Stimulated activated CD8-positive, alpha-beta memory T cell treated with anti-CD3 and anti-CD28 coated beads, Interleukin-12 subunit alpha, Interleukin-12 subunit beta, amount 100 ng/mL, for 24 hours (primary cell): ENCODE data around the gene TRIM32.

Experiments
- DNase-seq: peaks from one replicate; pipeline ENCODE4 v3.0.0-alpha.2; 2020; ENCODE audit errors: extremely low read depth

TRIM32 gene

DNA sequence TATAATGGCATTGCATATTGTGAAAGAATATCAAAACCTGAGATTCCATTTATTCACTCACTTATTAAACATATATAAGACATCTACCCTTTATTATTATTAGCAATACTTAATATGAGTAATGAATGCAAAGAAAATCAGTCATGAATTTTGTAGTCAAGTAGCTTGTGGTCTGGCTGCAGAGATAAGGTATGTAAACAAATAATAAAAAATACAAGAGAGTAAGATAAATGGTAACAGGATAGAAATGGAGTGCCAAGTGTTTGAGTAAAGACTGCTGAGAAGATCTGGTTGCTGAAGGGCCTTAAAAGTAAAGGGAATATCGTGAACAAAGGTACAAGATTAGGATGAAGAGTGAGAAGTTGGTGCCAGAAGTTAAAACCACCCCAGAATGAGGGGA lies 18.4 kb downstream of the TRIM32 start:
- DNase-seq, result no peak

DNA sequence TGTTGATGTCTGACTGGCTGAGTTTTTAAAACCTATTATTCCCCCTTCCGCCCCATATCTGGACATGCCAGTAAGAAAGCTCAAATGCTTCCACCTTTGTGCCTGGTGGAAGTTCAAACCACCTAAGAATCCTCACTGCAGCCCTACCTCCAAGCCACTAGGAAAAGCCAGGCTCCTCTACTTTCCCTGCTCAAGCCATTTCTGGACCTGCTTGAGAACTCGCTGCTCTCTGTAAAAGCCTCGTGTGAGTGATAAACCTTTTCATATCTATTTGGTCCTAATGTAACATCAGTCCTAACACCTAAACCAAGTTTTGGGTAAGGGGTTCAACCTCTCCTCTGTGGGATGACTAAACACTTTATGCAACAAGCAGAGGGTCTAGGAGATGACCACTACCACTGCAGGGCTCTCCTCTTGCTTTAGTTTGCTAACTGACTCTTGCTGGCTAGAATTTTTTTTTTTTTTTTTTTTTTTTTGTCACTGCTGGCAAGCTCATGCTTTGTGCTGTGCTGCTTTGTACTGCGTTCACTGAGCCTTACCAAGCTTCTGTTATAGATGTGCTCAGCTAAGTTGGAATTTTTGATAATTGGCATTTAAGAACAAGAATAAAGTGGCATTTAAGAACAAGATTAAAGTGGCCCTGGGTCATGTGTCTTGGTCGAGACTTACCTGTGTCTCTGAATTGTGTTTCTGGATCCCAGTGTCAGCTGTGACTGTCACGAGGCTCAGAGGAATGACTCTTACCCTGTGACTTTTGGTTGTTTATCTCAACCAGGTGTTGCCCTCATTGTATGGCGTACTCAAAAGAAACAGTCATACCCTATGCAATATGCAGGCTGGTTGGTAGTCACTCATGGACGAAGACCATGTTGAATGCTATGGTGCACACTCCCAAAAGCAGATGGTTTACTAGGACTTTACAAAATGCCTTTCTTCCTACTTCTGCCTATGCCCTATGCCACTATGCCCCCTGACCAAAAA lies 19.5 kb downstream of the TRIM32 start:
- DNase-seq, result no peak

DNA sequence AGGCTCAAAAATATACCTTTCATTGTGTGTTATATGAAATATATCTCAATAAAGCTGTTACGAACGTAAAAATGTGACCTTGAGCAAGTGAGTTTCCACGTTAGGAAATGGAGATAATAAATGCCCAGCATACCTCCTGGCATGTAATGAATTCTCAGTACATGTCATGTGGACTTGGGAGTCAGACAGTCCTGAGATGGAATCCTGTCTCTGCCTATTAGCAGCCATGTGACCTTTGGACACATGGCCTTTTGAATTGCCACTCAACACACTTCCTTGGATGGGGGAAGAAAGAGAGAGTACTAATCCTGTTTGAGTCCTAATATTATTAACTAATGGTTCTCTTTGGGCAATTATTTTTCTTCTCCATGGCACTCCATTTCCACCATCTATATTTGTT lies 25.7 kb downstream of the TRIM32 start:
- DNase-seq, result no peak

DNA sequence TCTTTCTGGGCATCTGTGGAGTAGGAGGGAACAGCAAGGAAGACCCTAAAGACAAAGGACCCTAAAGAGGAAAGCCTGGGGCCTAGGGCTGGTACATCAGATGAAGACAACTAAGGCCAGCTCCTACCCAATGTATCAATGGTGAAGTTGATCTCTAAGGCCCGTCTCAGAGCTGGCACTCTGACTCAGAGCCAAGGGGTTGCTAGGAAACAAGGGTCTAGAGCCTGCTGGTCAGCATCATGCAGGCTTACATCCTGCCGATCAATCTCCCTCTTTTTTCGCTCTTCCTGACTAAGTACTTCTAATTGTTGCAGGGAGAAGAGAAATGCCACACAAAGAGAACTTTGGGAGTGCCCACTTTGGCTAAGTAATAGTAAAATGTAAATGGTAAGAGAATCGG lies 26.2 kb downstream of the TRIM32 start:
- DNase-seq, result no peak

DNA sequence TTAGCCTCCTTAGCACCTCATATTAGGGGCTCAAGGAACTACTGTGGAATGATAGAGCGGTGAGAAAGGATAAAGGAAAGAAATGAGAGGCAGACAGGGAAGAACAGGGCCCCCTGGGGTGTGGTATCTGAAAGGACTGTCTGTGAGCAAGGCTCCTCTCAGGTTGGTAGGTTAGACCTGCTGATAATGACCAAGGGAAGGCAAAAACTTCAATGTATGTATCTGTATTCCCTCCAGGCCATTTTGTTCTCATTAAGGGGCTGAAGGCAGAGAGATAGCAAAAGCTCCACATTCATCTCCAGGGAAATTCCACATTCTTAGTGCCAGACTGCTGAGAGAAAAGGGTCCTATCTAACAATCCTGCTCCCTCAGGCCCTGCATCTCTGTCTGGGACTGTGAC lies 28.6 kb downstream of the TRIM32 start:
- no peak for DNase-seq

DNA sequence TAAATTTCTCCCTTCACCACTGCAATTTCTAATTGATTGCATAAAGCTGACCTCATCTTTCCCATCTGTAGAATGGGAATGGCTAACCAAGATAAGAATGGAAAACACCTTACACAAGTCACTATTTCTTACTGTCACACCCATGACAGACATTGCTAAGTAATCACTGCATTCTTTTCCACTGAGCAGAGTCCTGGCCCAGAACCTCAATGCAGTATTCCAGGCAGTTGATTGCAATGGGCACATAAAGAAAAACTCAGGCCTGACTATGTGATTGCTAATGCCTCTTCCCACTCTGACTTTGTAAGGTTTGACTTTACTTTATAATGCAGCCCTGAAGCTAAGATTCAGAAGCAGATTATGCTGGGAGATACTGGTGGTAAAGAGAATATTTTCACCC lies 29.3 kb downstream of the TRIM32 start:
- DNase-seq, result no peak

DNA sequence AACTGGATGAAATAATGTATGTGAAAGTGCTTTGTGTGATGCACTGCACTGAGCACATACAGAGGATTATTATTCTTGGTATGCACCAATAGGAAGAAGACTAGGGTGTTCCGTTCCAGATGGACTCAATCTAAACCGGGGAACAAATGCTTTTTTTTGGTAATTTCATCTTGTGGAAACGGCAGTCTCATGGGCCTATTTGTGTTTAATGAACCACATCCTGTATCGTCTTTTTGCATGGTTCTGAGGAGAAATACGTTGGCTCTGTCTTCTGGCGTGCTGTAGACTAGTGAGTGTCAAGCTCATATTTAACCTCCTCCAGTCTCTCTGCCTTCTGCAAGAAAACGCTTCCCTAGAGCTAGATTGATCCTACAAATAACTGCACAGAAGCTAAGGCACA lies 30.0 kb downstream of the TRIM32 start:
- no peak for DNase-seq

DNA sequence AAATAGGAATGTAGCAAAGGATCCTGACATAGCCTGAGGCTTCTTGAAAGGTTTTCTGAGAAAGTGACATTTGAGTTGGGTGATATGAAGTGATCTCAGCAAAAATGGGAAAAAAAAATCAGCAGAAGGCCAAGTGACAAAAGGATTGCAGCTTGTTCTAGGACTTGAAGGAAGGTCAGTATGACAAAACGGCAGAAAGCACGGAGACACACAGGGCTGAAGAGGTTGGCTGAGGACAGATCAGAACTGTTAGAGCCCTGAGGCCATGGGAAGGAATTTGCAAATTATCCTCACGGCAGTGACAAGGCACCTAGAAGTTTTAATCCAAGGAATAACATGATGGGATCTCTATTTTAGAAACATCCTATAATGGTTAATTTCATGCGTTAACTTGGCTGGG lies 31.0 kb downstream of the TRIM32 start:
- DNase-seq, result no peak

DNA sequence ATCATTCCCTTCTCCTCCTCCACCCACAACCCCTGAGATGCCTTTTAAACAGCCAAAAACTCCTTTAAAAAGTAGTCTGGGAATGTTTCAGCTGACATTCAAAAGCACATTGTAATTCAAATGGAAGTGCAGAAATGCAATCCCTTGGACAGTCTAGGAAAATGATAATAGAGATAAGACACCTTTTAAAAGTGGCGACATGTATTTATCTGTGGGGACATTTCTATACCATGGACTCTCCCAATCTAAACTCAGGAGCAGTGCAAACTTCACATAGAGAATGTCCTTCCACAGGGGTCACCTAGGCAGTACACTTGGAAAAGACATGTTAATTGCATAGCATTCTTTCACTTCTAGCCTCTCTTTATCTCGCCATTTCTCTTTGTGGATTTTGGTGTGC lies 33.0 kb downstream of the TRIM32 start:
- DNase-seq, result no peak

DNA sequence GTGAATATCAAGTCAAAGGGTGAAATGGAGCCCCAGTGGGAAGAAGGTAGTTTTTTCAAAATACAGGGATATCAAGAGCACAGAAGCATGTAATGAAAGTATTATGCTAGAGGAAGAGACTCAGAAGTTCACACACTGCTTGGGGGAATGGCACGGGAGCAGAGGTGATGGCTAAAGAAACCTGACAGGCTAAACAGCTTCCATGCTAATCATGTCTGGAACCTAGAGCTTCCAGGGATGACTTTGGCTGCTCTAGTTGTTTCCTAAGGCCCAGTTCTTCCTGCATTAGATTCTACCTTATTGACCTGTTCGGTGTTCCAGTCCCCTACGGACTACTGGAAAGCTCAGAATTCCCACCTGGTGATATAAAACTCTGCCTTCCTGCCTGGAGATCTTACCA lies 34.3 kb downstream of the TRIM32 start:
- no peak for DNase-seq

DNA sequence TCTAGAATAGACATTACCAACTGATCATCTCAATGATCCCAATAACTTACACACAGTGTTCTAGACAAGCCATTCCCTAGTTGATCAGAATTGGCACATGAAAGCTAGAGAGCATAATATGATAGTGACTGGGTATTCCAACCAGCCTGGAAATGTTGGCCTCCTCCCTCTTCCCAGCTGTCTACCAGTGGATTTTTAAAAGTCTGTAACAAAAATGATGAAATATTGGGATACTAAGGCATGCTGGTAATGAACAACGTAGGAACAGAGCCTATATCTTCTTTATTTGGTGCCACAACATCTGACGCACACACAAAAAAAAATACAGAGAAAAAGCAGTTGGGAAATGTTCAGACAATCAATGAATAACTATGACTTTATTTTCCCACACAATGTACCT lies 34.8 kb downstream of the TRIM32 start:
- DNase-seq, result no peak

DNA sequence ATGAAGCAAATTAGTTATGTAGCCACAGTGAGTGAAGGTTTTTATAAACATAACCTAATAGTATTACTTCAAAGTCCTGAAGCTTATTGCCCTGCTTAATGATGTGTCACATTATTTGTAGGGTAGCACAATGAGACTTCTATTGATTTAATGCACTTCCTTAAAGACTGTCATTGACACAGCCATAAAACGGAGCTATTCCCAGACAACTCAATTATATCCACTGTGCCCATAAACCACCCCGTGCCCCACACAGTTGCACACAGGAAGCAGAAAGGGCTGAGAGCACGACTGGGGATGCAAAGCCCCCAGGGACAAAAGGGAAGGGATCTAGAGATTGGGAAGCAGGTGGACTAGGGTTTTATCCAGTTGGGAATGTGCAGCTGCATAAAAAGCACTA lies 37.0 kb downstream of the TRIM32 start:
- DNase-seq, result no peak

DNA sequence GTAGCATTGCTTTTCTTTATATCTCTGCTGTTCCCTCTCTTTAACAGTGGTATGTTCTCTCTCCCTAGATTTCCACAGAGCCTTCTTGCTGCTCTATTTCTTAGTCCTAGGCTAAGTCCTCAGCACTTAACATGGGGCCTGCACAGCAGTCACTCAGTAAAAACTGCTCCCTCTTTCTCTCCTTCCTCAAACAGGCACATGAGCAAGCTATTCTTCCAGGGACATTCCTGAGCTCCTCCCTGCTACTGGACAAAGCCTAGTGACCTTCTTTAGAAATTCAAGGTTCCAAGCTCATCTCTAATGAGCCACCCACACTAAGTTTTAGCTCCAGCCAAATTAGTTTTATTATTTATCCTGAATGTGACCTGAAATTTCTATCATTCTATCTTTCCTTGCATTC lies 39.5 kb downstream of the TRIM32 start:
- DNase-seq, result no peak

DNA sequence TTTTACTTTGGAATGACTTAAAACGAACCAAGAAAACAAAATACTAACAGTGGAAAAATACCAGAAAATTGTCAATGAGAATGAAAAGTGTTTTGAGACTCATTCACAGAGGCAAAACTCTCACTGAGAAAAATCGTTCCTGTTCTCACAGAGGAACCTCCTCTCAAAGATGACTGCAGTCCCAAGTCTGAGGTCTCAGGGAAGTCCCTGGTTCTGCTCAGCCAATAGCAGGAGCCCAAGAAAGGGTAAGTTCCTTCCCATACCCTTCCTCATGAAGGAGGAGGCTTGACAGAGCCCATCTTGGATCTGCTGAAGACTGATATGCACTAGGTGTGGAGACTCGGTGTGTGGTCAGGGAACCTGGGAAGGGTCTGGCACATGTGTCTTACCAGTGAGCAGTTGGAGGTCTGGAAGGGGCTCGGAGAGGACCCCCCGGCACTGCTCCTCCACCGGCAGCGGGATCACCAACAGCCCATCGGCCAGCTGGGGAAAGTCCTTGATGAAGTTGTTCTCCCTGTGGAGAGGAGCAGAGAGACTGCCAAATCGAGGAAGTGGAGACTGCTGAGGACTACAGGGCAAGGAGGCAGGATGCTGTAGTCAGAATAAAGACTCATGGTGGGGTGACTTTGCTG lies 46.0 kb downstream of the TRIM32 start:
- no peak for DNase-seq

DNA sequence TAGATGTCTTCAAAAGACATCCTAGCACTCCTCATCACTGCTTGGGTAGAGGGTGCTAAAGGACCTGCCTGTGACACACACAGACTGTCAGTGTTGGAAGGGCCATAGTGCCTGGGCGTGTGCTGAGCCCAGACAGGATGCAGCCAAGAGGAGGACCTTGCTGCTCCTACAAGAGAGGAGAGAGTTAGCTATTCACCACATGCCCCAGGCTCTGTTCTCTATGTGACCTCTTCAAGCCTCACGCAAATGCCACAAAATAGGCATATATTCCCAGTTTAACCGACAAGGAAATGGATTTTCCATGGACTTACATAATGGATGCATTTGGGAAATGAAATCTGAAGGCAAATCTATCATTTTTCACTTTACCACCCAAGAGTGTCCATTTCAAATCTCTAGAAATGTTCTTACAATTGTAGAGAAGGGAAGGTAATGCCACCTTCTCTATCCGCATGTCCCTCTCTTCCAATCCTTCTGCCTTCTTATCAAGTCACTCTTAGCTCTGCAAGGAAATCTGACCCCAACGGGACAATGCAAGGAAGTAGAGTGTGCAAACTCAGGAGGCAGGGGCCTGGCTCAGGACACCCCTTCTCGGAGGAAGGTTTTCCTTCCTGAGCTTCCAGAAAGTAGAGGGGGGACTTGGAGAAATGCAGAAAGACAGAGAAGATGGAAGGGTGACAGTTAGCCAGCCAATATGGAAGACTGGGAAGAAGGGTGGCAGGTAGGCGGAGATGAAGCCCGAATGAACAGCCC lies 49.5 kb downstream of the TRIM32 start:
- no peak for DNase-seq

DNA sequence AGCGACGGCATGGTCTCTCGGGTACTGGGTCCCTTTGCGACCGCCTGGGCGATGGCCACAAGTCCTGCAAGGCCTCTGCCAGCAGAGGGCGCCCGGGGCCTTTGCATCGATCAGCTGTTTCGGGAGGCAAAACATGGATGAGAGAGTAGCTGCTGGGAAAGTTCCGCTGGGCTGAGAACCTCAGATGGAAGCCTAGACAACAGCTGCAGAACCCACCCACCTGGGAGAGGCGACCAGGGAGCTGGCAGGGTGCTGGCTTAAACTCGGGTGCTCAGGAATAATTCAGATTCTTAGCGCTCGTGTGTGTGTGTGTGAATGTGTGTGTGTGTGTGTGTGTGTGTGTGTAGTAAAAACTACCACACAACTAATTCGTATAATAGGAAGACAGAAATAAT lies 50.0 kb downstream of the TRIM32 start:
- no peak for DNase-seq

DNA sequence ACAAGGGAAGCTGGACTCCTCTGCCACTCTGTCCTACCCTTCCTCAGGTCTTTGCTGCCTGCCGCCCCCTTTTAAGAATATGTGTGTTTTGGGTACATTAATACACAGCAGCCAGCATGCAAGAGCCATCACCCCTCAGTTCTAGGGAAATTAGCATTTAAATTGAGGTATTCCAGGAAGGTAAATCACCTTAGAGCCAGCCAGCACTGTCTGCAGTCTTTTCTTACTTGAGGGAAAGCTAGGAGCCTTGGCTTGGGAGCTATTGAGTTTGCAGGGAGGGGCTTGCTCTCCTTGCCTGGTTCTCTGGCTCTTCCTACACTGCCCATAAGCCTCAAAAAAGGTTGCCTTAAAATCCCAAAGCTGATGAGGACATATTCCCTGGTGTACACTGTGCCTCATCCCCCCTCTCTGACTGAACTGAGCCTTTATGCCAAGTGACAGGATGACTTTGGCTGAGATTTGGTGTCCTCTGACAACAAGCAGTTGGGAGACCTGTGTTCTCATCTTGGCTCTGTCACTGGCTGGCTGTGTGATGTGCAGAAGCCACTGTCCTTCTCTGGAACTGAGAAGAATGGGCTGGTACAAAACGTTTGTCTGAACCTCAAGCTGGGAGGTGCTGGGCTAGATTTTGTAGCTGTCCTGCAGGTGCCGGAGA lies 54.1 kb downstream of the TRIM32 start:
- DNase-seq, result no peak

DNA sequence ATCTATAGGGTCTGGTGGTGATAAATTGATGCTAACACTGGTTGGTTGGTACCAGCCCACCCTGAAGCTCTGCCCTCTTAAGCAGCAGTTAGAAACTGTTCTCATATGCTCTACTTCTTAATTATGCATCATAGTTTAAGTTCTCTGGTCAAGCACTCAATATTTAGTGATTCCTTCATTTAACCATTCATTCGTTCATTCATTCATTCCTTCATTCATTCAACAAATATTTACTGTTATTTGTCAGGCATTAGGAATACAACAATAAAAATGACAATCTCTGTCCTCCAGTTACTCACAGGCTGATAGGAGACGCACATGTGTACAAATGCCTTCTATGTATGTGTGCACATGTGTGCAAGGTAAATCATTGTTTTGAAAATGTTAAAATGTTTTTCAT lies 54.6 kb downstream of the TRIM32 start:
- no peak for DNase-seq

DNA sequence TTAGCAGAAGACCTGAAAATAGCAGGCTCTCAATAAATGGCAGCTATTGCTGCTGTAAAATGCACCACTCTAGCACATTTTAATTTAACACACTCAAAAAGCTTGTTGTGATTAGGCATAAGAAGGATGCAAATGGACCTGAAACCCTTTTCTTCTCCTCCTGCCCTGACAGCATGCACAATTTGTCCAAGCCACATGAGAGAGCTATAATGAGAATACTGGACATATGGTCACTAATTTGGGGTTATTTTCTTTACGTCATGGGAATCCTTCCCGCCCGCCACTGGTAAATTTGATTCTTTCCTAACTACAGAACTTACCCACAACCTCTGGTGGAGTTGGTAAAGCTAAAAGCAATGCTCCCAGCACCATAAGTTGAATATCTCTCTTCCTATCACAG lies 62.1 kb downstream of the TRIM32 start:
- DNase-seq, result no peak

DNA sequence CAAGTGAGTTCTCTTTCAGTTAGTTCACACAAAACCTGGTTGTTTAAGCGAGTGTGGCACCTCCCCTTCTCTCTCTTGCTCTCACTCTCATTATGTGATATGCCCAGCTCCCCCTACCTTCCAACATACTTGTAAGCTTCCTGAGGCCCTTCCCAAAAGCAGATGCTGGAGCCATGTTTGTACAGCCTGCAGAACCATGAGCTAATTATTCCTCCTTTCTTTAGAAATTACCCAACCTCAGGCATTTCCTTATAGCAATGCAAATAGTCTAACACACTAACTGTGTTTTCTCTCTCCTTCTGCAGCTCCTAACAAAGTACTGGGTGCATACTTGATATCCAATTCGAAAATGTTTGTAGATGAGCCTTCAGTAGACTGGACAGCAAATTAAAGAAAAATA lies 62.7 kb downstream of the TRIM32 start:
- no peak for DNase-seq

DNA sequence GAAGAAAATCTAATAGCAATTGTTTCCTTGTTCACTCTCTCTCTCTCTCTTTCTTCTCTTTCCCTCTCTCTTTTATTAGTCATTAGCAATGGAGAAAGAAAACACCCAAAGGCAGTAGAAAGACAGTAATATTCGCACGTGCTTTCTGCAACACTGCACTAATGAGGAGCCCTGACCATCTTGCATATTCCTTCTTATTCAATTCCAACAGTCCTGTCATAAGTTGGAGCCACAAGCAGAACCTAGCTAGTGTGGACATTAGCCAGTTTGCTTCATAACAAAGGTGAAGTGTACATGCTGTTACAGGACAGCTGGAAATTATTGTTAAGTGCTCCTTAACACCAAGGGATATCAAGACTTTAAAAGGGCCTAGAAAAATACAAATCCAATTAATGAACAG lies 63.4 kb downstream of the TRIM32 start:
- no peak for DNase-seq
